Lower leg skin (tissue), 3 donors: Measurements from ENCODE around the gene TDRD1.

ENCODE experiments used
- CTCF ChIP-seq, 3 donors: fragments of 450-650 bp; IDR thresholded peaks; one replicate each; pipeline ENCODE4 v1.5.1; 2016; ENCODE audit warnings: antibody characterized with exemption in 3 of 3, mild to moderate bottlenecking in 3 of 3, moderate library complexity in 2 of 3
- POLR2A ChIP-seq, 2 donors: fragments of 450-650 bp; IDR thresholded peaks; one replicate each; pipeline ENCODE4 v1.6.1; 2016 to 2017; ENCODE audit warnings: antibody characterized with exemption in 2 of 2, mild to moderate bottlenecking in 1 of 2, moderate library complexity in 1 of 2

GRCh38 chr10:114260366-114260765, 81.2 kb downstream of the TDRD1 start:
- TF ChIP-seq CTCF (IDR thresholded peaks at IDR 0.05) = no peak
- TF ChIP-seq POLR2A (IDR thresholded peaks at IDR 0.05) = no peak
